GM12865 (cell line): ENCODE results near the gene NDUFA13.
"Not testable (repeated sequence)": the region's sequence is repeated elsewhere in the genome, so short reads cannot be mapped to it uniquely, and the experiment has no call there.

ENCODE experiments used
- DNase-seq: peaks from one replicate; pipeline ENCODE4 v3.0.0; 2010; ENCODE audit warnings: low read depth
- H3K4me3 ChIP-seq: 2 replicates; pipeline ENCODE4 v1.5.1; 2011; ENCODE audit warnings: mild to moderate bottlenecking, low read depth, low read length, control low read depth
- CTCF ChIP-seq: IDR thresholded peaks from 2 replicates; pipeline ENCODE4 v1.5.1; 2011; ENCODE audit warnings: low read length, control low read depth, low read depth, inconsistent platforms; ENCODE audit not compliant: insufficient read depth; ENCODE audit errors: missing control alignments

NDUFA13 gene

DNA sequence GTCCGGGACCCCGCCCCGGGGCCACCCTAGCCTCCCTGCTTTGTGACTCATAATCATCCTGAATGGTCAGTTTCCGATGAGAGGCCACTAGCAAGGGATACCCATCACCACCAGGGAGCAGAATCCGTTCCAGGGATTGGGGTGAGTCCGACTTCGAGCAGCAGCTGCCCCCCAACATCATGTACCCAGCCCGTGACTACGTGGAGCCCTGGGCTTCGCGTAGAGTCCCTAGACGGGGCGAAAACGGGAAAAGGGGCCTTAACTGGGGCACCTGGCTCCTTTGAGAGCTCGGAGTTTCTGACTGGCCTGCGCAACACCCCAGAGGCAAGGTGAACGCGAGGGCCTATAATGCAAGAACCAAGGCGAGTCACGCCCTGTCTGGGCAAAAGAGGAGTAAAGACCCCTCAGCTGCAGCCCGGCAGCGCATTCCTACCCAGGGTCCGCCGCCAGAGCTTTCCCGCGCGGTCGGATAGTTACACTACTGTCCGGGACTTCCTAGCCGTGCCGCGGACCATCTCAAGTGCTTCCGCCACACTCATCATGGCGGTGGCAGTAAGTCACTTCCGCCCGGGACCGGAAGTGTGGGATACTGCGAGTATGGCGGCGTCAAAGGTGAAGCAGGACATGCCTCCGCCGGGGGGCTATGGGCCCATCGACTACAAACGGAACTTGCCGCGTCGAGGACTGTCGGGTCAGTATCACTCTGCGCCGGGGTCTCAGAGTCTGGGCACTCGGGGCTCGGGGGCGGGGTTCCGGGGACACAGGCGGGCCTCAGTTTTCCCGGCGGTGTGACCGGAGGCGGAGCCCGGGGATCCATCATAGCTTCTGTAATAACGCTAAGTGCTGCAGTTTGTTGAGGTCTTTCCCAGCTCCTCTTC lies at the start of gene NDUFA13:
Gene NDUFA13, plus strand, starts transcription at position 584 of the 878 bp plus-strand sequence. Its CDS starts 14 bp downstream, at position 598.
- TF ChIP-seq CTCF: no peak
- peak within 1 kb of the TSS; percentile 100 for H3K4me3 ChIP-seq
- DNase-seq: peak; percentile 97

GRCh38 chr19:19468424-19469050 lies 47.5 kb upstream of the NDUFA13 start:
- no peak for DNase-seq
- TF ChIP-seq CTCF: no peak
- no peak overlapping the region for H3K4me3 ChIP-seq

DNA sequence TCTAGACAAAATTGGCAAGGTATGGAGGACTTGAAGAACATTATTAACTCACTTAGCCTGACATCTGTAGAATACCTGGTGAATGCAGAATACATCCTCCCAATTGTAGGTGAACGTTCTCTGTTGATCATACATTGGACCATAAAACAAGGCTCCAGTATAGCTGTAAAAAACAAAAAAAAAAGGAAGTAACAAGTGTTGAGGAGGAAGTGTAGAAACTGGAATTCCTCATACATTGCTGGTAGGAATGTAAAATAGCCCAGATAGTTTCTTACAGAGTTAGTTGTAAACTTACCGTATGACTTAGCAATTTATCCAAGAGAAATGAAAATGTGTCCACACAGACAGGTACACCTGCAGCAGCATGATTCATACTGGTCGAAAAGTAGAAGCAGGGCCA lies 45.4 kb upstream of the NDUFA13 start:
- H3K4me3 ChIP-seq: no peak overlapping the region
- no peak for DNase-seq
- no peak for TF ChIP-seq CTCF

DNA sequence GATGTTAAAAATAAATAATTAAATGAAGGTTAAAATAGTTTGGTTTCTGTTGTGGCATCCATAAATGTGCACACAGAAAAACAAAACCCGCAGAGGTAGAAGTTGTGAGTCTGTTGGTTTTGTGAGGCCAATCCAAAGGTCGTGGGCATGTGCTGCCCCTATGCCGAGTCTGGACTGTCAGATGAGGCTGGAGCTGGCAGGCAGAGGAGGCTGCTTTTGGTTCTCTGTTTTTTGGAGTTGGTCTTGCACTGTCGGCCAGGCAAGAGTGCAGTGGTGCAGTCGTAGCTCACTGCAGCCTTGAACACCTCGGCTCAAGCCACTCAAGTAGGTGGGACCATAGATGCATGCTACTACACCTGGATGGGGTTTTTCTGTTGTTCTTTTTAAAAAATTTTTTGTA lies 44.3 kb upstream of the NDUFA13 start:
- peak; percentile 48 for DNase-seq
- no peak overlapping the region for H3K4me3 ChIP-seq
- TF ChIP-seq CTCF: no peak

- H3K4me3 ChIP-seq: not testable (repeated sequence)
- DNase-seq: peak; percentile 70
Measured at GRCh38 chr19:19472106-19472505, 43.9 kb upstream of the NDUFA13 start.

GRCh38 chr19:19475015-19475765 lies 40.8 kb upstream of the NDUFA13 start:
- H3K4me3 ChIP-seq: no peak overlapping the region
- no peak for TF ChIP-seq CTCF
- no peak for DNase-seq
